ELF-1 (cell line): ENCODE results near the gene IREB2.

Experiments
- DNase-seq: peaks from one replicate; pipeline ENCODE4 v3.0.0-alpha.2; 2016; ENCODE audit warnings: low read depth, low spot score

IREB2 gene

GRCh38 chr15:78434711-78435110 lies 3.3 kb upstream of the IREB2 start:
- peak; percentile 10 for DNase-seq

- peak; percentile 56 for DNase-seq
These were observed 782 bp upstream of the IREB2 start for GRCh38 chr15:78437107-78437761.

GRCh38 chr15:78438619-78439285 lies 736 bp downstream of the IREB2 start:
- peak; percentile 53 for DNase-seq

GRCh38 chr15:78440375-78441373 lies 2.7 kb downstream of the IREB2 start:
- DNase-seq, result no peak

GRCh38 chr15:78444255-78444654 lies 6.2 kb downstream of the IREB2 start:
- DNase-seq, result peak; percentile 83

GRCh38 chr15:78445875-78446274 lies 7.9 kb downstream of the IREB2 start:
- DNase-seq, result no peak

GRCh38 chr15:78446551-78446950 lies 8.5 kb downstream of the IREB2 start:
- DNase-seq, result no peak

GRCh38 chr15:78448441-78449219 lies 10.6 kb downstream of the IREB2 start:
- peak; percentile 32 for DNase-seq

GRCh38 chr15:78449220-78449999 lies 11.4 kb downstream of the IREB2 start:
- DNase-seq, result no peak

GRCh38 chr15:78450285-78450858 lies 12.4 kb downstream of the IREB2 start:
- DNase-seq, result no peak

- DNase-seq, result no peak
These were observed 14.5 kb downstream of the IREB2 start for GRCh38 chr15:78452485-78452884.

- no peak for DNase-seq
These were observed 15.4 kb downstream of the IREB2 start for GRCh38 chr15:78453447-78453846.

- DNase-seq, result no peak
These were observed 17.0 kb downstream of the IREB2 start for GRCh38 chr15:78454992-78455391.

- DNase-seq, result peak; percentile 27
These were observed 17.7 kb downstream of the IREB2 start for GRCh38 chr15:78455749-78456148.

GRCh38 chr15:78456426-78456825 lies 18.4 kb downstream of the IREB2 start:
- no peak for DNase-seq

GRCh38 chr15:78457101-78457500 lies 19.1 kb downstream of the IREB2 start:
- DNase-seq, result no peak

GRCh38 chr15:78460737-78461136 lies 22.7 kb downstream of the IREB2 start:
- DNase-seq, result no peak

- no peak for DNase-seq
These were observed 23.3 kb downstream of the IREB2 start for GRCh38 chr15:78461171-78461888.

GRCh38 chr15:78469031-78469430 lies 31.0 kb downstream of the IREB2 start:
- DNase-seq, result no peak

- no peak for DNase-seq
These were observed 39.3 kb downstream of the IREB2 start for GRCh38 chr15:78477295-78477694.
